ENCODE measurements around the gene SCN1A. TPM values are rescaled to one million over a fixed set of nuclear protein-coding genes. Genes with fewer than 3 reads are reported as not detected.
"Not testable (repeated sequence)": the region's sequence is repeated elsewhere in the genome, so short reads cannot be mapped to it uniquely, and the experiment has no call there.

The SCN1A gene
- total RNA-seq, 1 experiment from 2014 or later = not detected

- Histone ChIP-seq H2AFZ (ENCODE audit: low read length) (no peak overlapping the region), H4K20me1 (ENCODE audit: insufficient read depth, low read depth, low read length) (no peaks in the 10 kb centered on the region), H3K9ac (ENCODE audit: low read length) (no peak overlapping the region), H3K9me3 (ENCODE audit: low read length) (no peaks in the 10 kb centered on the region), H3K9me2 (replicated peaks; ENCODE audit: insufficient read depth, low read length) (no peaks in the 10 kb centered on the region), H3K79me2 (ENCODE audit: low read length) (no peaks in the 10 kb centered on the region), H3K4me3 (ENCODE audit: low read length) (no peak overlapping the region), H3K36me3 (ENCODE audit: insufficient read depth, low read length) (no peaks in the 10 kb centered on the region), H3K27ac (ENCODE audit: low read length) (no peak overlapping the region), H3K4me1 (ENCODE audit: low read length) (no peaks in the 10 kb centered on the region), H3K4me2 (ENCODE audit: low read depth, low read length, poor library complexity, severe bottlenecking) (no peak overlapping the region), H3K27me3 (ENCODE audit: low read length) (no peaks in the 10 kb centered on the region)
- DNase-seq = no peak
Observed at GRCh38 chr2:165985120-165985519, 142.7 kb downstream of the SCN1A start.

- H3K79me2 ChIP-seq (ENCODE audit: low read length); H3K9me3 ChIP-seq (ENCODE audit: low read length); H3K36me3 ChIP-seq (ENCODE audit: insufficient read depth, low read length); H3K4me1 ChIP-seq (ENCODE audit: low read length); DNase-seq; H3K4me2 ChIP-seq (ENCODE audit: low read depth, low read length, poor library complexity, severe bottlenecking); H2AFZ ChIP-seq (ENCODE audit: low read length); H3K27ac ChIP-seq (ENCODE audit: low read length); H4K20me1 ChIP-seq (ENCODE audit: insufficient read depth, low read depth, low read length); H3K4me3 ChIP-seq (ENCODE audit: low read length); H3K9me2 ChIP-seq (replicated peaks; ENCODE audit: insufficient read depth, low read length); H3K27me3 ChIP-seq (ENCODE audit: low read length); H3K9ac ChIP-seq (ENCODE audit: low read length): not testable (repeated sequence)
Observed at GRCh38 chr2:165972161-165972560, 155.7 kb downstream of the SCN1A start.

- no peaks in the 10 kb centered on the region for H3K9me3 ChIP-seq (ENCODE audit: low read length)
- no peak overlapping the region for H3K9ac ChIP-seq (ENCODE audit: low read length)
- H3K9me2 ChIP-seq (replicated peaks; ENCODE audit: insufficient read depth, low read length) = no peaks in the 10 kb centered on the region
- no peak for DNase-seq
- 0 out of 2 replicates have a peak overlapping the region, but pooled peaks have one; percentile 33 for H2AFZ ChIP-seq (ENCODE audit: low read length)
- H3K4me3 ChIP-seq (ENCODE audit: low read length) = no peak overlapping the region
- no peaks in the 10 kb centered on the region for H3K36me3 ChIP-seq (ENCODE audit: insufficient read depth, low read length)
- no peaks in the 10 kb centered on the region for H4K20me1 ChIP-seq (ENCODE audit: insufficient read depth, low read depth, low read length)
- H3K4me1 ChIP-seq (ENCODE audit: low read length) = peaks cover 4% of the 10 kb centered on the region; the same call in 1 of the 2 replicates
- no peaks in the 10 kb centered on the region for H3K27me3 ChIP-seq (ENCODE audit: low read length)
- no peak overlapping the region for H3K4me2 ChIP-seq (ENCODE audit: low read depth, low read length, poor library complexity, severe bottlenecking)
- no peak overlapping the region for H3K27ac ChIP-seq (ENCODE audit: low read length)
- H3K79me2 ChIP-seq (ENCODE audit: low read length) = no peaks in the 10 kb centered on the region
Observed at GRCh38 chr2:165970663-165971062, 157.2 kb downstream of the SCN1A start.

GRCh38 chr2:165969227-165969626, 158.6 kb downstream of the SCN1A start:
- Histone ChIP-seq H3K79me2 (ENCODE audit: low read length) (no peaks in the 10 kb centered on the region), H4K20me1 (ENCODE audit: insufficient read depth, low read depth, low read length) (no peaks in the 10 kb centered on the region), H3K9me3 (ENCODE audit: low read length) (no peaks in the 10 kb centered on the region), H3K4me3 (ENCODE audit: low read length) (no peak overlapping the region), H3K9me2 (replicated peaks; ENCODE audit: insufficient read depth, low read length) (no peaks in the 10 kb centered on the region), H3K4me2 (ENCODE audit: low read depth, low read length, poor library complexity, severe bottlenecking) (no peak overlapping the region), H3K4me1 (ENCODE audit: low read length) (peaks cover 4% of the 10 kb centered on the region; the same call in 1 of the 2 replicates), H3K36me3 (ENCODE audit: insufficient read depth, low read length) (no peaks in the 10 kb centered on the region), H3K9ac (ENCODE audit: low read length) (no peak overlapping the region), H2AFZ (ENCODE audit: low read length) (no peak overlapping the region), H3K27ac (ENCODE audit: low read length) (no peak overlapping the region), H3K27me3 (ENCODE audit: low read length) (no peaks in the 10 kb centered on the region)
- no peak for DNase-seq

GRCh38 chr2:165967746-165968145, 160.1 kb downstream of the SCN1A start:
- H3K36me3 ChIP-seq (ENCODE audit: insufficient read depth, low read length) = no peaks in the 10 kb centered on the region
- no peaks in the 10 kb centered on the region for H3K79me2 ChIP-seq (ENCODE audit: low read length)
- H3K9ac ChIP-seq (ENCODE audit: low read length) = no peak overlapping the region
- H3K9me2 ChIP-seq (replicated peaks; ENCODE audit: insufficient read depth, low read length) = no peaks in the 10 kb centered on the region
- no peaks in the 10 kb centered on the region for H3K27me3 ChIP-seq (ENCODE audit: low read length)
- H4K20me1 ChIP-seq (ENCODE audit: insufficient read depth, low read depth, low read length) = no peaks in the 10 kb centered on the region
- DNase-seq = no peak
- H3K4me3 ChIP-seq (ENCODE audit: low read length) = no peak overlapping the region
- H3K27ac ChIP-seq (ENCODE audit: low read length) = no peak overlapping the region
- no peaks in the 10 kb centered on the region for H3K9me3 ChIP-seq (ENCODE audit: low read length)
- H3K4me1 ChIP-seq (ENCODE audit: low read length) = peaks cover 4% of the 10 kb centered on the region; the same call in 1 of the 2 replicates
- no peak overlapping the region for H2AFZ ChIP-seq (ENCODE audit: low read length)
- no peak overlapping the region for H3K4me2 ChIP-seq (ENCODE audit: low read depth, low read length, poor library complexity, severe bottlenecking)

GRCh38 chr2:165961818-165962217, 166.0 kb downstream of the SCN1A start:
- no peaks in the 10 kb centered on the region for H3K36me3 ChIP-seq (ENCODE audit: insufficient read depth, low read length)

GRCh38 chr2:165959371-165959770, 168.4 kb downstream of the SCN1A start:
- Histone ChIP-seq H3K36me3 (ENCODE audit: insufficient read depth, low read length) (no peaks in the 10 kb centered on the region), H4K20me1 (ENCODE audit: insufficient read depth, low read depth, low read length) (no peaks in the 10 kb centered on the region), H2AFZ (ENCODE audit: low read length) (no peak overlapping the region), H3K9me3 (ENCODE audit: low read length) (no peaks in the 10 kb centered on the region), H3K27ac (ENCODE audit: low read length) (no peak overlapping the region), H3K27me3 (ENCODE audit: low read length) (no peaks in the 10 kb centered on the region), H3K79me2 (ENCODE audit: low read length) (no peaks in the 10 kb centered on the region), H3K9me2 (replicated peaks; ENCODE audit: insufficient read depth, low read length) (no peaks in the 10 kb centered on the region), H3K4me2 (ENCODE audit: low read depth, low read length, poor library complexity, severe bottlenecking) (no peak overlapping the region), H3K4me3 (ENCODE audit: low read length) (no peak overlapping the region), H3K9ac (ENCODE audit: low read length) (no peak overlapping the region), H3K4me1 (ENCODE audit: low read length) (peaks cover 7% of the 10 kb centered on the region)
- peak; percentile 15 for DNase-seq

More at GRCh38 chr2:165961818-165962217, 166.0 kb downstream of the SCN1A start:
- no peaks in the 10 kb centered on the region for H3K9me2 ChIP-seq (replicated peaks; ENCODE audit: insufficient read depth, low read length)
- H3K4me2 ChIP-seq (ENCODE audit: low read depth, low read length, poor library complexity, severe bottlenecking) = no peak overlapping the region
- no peak overlapping the region for H2AFZ ChIP-seq (ENCODE audit: low read length)
- no peaks in the 10 kb centered on the region for H3K79me2 ChIP-seq (ENCODE audit: low read length)
- no peaks in the 10 kb centered on the region for H3K4me1 ChIP-seq (ENCODE audit: low read length)
- no peaks in the 10 kb centered on the region for H3K9me3 ChIP-seq (ENCODE audit: low read length)
- no peak overlapping the region for H3K27ac ChIP-seq (ENCODE audit: low read length)
- H4K20me1 ChIP-seq (ENCODE audit: insufficient read depth, low read depth, low read length) = no peaks in the 10 kb centered on the region
- H3K9ac ChIP-seq (ENCODE audit: low read length) = no peak overlapping the region
- H3K4me3 ChIP-seq (ENCODE audit: low read length) = no peak overlapping the region
- no peaks in the 10 kb centered on the region for H3K27me3 ChIP-seq (ENCODE audit: low read length)
- peak; percentile 6 for DNase-seq

- no peak overlapping the region for H3K4me3 ChIP-seq (ENCODE audit: low read length)
- no peak overlapping the region for H3K9ac ChIP-seq (ENCODE audit: low read length)
- no peaks in the 10 kb centered on the region for H3K79me2 ChIP-seq (ENCODE audit: low read length)
- no peak overlapping the region for H2AFZ ChIP-seq (ENCODE audit: low read length)
- H3K9me2 ChIP-seq (replicated peaks; ENCODE audit: insufficient read depth, low read length) = no peaks in the 10 kb centered on the region
- DNase-seq = peak; percentile 38
- no peak overlapping the region for H3K4me2 ChIP-seq (ENCODE audit: low read depth, low read length, poor library complexity, severe bottlenecking)
- no peaks in the 10 kb centered on the region for H3K9me3 ChIP-seq (ENCODE audit: low read length)
- peaks cover 9% of the 10 kb centered on the region for H3K4me1 ChIP-seq (ENCODE audit: low read length)
- no peaks in the 10 kb centered on the region for H4K20me1 ChIP-seq (ENCODE audit: insufficient read depth, low read depth, low read length)
- H3K27ac ChIP-seq (ENCODE audit: low read length) = no peak overlapping the region
- H3K36me3 ChIP-seq (ENCODE audit: insufficient read depth, low read length) = no peaks in the 10 kb centered on the region
- H3K27me3 ChIP-seq (ENCODE audit: low read length) = no peaks in the 10 kb centered on the region
Observed at GRCh38 chr2:165958313-165958960, 169.4 kb downstream of the SCN1A start.
